ENCODE data around the gene PRPF31. TPM values are rescaled to one million over a fixed set of nuclear protein-coding genes. Genes with fewer than 3 reads are reported as not detected.
"Not testable (repeated sequence)": the region's sequence is repeated elsewhere in the genome, so short reads cannot be mapped to it uniquely, and the experiment has no call there.

Gene PRPF31
- total RNA-seq, 1 donor from 2014 or later: 43.5 TPM

DNA sequence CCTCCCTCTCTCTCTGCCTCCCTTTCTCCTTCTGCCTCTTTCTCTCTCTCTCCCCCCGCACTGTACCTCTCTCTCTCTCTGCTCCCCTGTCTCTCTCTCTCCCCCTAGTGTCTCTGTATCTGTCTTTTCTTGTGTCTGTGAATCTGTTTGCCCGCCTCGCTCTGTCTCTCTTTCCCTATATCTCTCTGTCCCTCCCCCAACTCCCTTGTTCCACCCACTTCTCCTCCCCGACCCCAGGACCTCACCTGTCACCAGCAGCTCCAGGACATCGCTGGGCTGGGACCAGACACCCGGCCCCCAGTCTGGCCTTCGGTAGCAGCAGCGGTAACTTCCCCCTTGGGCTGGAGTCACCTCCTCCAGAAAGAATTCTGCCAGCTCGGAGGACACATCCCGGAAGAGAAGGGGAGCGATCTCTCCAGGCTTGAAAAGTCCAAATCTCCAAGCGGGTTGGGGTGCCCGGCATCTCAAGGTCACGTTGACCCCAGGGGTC, 18.9 kb upstream of the PRPF31 start:
- Histone ChIP-seq H3K4me3 (peak overlapping the region; percentile 31), H3K36me3 (no peaks in the 10 kb centered on the region), H3K9me3 (no peaks in the 10 kb centered on the region), H3K27me3 (ENCODE audit: low read depth) (peaks cover 23% of the 10 kb centered on the region), H3K4me1 (peaks cover 6% of the 10 kb centered on the region), H3K27ac (no peak overlapping the region)
- DNase-seq (no peak), ATAC-seq (peak in 1 of 2 donors; percentile 22)
- TF ChIP-seq, protein P1, sequence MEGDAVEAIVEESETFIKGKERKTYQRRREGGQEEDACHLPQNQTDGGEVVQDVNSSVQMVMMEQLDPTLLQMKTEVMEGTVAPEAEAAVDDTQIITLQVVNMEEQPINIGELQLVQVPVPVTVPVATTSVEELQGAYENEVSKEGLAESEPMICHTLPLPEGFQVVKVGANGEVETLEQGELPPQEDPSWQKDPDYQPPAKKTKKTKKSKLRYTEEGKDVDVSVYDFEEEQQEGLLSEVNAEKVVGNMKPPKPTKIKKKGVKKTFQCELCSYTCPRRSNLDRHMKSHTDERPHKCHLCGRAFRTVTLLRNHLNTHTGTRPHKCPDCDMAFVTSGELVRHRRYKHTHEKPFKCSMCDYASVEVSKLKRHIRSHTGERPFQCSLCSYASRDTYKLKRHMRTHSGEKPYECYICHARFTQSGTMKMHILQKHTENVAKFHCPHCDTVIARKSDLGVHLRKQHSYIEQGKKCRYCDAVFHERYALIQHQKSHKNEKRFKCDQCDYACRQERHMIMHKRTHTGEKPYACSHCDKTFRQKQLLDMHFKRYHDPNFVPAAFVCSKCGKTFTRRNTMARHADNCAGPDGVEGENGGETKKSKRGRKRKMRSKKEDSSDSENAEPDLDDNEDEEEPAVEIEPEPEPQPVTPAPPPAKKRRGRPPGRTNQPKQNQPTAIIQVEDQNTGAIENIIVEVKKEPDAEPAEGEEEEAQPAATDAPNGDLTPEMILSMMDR (IDR thresholded peaks at IDR 0.05): no peak
- intact Hi-C loops (cut with DNase I): no loop called here

DNA sequence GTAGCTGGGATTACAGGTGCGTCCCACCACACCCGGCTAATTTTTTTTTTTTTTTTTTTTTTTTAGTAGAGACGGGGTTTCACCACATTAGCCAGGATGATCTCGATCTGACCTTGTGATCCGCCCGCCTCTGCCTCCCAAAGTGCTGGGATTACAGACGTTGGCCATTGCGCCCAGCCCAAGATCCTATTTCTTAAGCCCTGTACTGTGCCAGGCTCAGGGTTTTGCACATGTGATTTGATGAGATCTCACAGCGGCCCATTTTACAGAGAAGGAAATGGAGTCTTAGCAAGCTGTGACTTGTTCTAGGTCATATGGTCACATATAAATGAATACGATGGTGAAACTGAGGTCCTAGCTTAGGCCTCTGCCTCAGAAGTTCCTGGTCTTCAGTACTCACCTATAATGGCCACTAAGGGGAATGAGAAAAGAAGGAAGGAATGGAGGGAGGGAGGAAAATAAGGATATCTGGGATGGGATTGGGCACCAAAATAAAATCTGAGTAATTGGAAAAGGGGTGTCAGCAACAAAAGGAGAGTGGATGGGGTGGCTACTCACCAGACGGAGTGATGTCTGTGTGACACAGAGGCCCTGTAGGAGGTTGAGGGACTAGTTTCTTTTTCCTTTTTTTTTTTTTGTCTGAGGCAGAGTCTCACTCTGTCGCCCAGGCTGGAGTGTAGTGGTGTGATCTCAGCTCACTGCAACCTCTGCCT, 16.2 kb upstream of the PRPF31 start:
- DNase-seq: no peak
- H3K9me3 ChIP-seq: no peaks in the 10 kb centered on the region
- no peaks in the 10 kb centered on the region for H3K36me3 ChIP-seq
- intact Hi-C loops (cut with DNase I): no loop called here
- no peak overlapping the region for H3K27ac ChIP-seq
- H3K4me1 ChIP-seq: peaks cover 17% of the 10 kb centered on the region
- TF ChIP-seq, protein P1 (IDR thresholded peaks at IDR 0.05): no peak
- ATAC-seq: no peak
- H3K27me3 ChIP-seq (ENCODE audit: low read depth): peaks cover 15% of the 10 kb centered on the region
- H3K4me3 ChIP-seq: peak overlapping the region; percentile 41

DNA sequence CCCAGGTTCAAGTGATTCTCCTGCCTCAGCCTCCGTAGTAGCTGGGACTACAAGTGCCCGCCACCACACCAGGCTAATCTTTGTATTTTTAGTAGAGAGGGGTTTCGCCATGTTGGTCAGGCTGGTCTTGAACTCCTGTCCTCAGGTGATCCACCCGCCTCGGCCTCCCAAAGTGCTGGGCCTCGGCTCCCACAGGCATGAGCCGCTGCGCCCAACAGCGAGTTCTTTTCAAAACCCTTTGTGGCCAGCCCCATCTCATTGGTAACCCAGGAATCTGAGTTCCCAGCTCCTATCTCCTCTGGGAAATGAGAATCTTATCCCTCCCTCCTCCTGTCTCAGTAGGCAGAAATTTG, 15.7 kb upstream of the PRPF31 start:
- H3K27me3 ChIP-seq (ENCODE audit: low read depth); ATAC-seq; DNase-seq; H3K36me3 ChIP-seq; intact Hi-C loops (cut with DNase I); H3K9me3 ChIP-seq: not testable (repeated sequence)
- Histone ChIP-seq H3K27ac (peak overlapping the region; percentile 56), H3K4me1 (peaks cover 17% of the 10 kb centered on the region), H3K4me3 (peak overlapping the region; percentile 41)

DNA sequence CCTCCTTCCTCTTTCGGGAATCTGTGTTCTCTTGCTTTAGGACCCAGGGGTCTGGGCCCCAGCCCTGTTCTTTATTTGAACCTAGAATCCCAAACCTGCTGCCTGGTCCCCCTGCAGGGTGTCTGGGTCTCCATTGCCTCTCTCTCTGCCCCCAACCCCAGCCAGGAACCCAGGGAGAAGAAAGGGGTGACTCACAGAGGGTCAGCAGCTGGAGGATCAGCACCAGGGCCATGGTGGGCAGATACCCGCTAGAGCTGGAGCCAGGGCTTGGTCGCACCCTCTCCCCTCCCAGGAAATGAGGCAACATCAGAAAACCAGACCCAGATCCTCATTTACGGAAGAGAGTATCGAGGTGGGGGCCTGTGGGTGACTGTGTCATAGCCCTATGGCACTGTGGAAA, 15.0 kb upstream of the PRPF31 start, which contains the start of gene OSCAR:
Gene OSCAR (minus strand): TSS at position 243 of the 400 bp plus-strand sequence. CDS start 11 bp downstream, at position 232.
- Histone ChIP-seq H3K27me3 (ENCODE audit: low read depth) (peaks cover 6% of the 10 kb centered on the region), H3K4me1 (peaks cover 16% of the 10 kb centered on the region), H3K4me3 (peak within 1 kb of the TSS; percentile 41), H3K27ac (peak within 1 kb of the TSS; percentile 56), H3K36me3 (peaks cover 3% of the 10 kb centered on the region), H3K9me3 (no peaks in the 10 kb centered on the region)
- peak; percentile 17 to 41 for ATAC-seq
- intact Hi-C loops (cut with DNase I): no loop called here
- TF ChIP-seq, protein P1 (IDR thresholded peaks at IDR 0.05): no peak
- DNase-seq: peak; percentile 66

DNA sequence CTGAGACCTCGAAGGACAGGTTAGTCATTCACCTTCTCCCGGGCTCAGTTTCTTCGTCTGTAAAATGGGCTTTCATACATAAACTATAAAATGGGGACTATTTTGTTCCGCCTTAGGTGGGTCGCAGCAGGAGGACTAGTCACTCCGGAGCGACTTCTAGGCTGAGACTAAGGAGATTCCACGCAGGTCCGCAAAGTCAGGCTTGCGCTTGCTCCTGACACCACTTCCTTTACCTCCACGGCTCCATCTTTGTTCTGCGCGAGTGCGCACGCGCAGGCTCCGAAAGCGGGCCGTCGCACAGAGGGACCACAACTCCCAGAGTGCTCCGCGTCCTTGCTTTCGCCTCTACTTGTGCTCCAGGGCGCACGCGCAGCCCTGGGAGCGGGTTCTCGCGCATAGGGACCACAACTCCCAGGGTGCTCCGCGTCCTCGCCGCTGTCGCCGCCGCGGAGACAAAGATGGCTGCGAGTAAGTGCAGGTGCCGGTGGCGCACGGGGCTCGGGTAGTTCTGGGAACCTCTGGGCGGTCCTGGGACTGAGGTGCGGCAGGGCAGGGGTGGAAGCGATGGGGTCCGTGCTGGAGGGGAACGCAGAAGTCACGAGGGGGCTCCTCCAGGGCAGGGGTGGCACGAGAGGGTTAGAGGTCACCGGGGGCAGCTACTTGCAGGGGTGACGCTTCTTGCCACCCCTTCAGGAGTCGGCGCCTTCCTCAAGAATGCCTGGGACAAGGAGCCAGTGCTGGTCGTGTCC, 13.0 kb upstream of the PRPF31 start, which contains the start of gene NDUFA3:
Gene NDUFA3 (plus strand): TSS at position 435 of the 749 bp plus-strand sequence. CDS start 24 bp downstream, at position 459.
- peaks cover 23% of the 10 kb centered on the region for H3K36me3 ChIP-seq
- no peaks in the 10 kb centered on the region for H3K27me3 ChIP-seq (ENCODE audit: low read depth)
- peak within 1 kb of the TSS; percentile 69 for H3K27ac ChIP-seq
- no peaks in the 10 kb centered on the region for H3K9me3 ChIP-seq
- DNase-seq (peak; percentile 100), ATAC-seq (peak; percentile 99)
- H3K4me1 ChIP-seq: peaks cover 11% of the 10 kb centered on the region
- H3K4me3 ChIP-seq: peak within 1 kb of the TSS; percentile 91
- intact Hi-C loops (cut with DNase I): no loop called here
- TF ChIP-seq, protein P1 (IDR thresholded peaks at IDR 0.05): no peak
